SK-N-SH treated with all-trans-retinoic acid at 6 μM for 48 hours (cell line): ENCODE data around the gene GUCY1A2.

Experiments
- ATAC-seq: fragments of 200-7000 bp; cut with Tn5 transposase; 3 replicates; pipeline ENCODE4 v1.9.1; 2020; ENCODE audit warnings: mild to moderate bottlenecking, moderate library complexity
- ARNTL ChIP-seq: fragments of 450-650 bp; formaldehyde crosslinking; IDR thresholded peaks from 2 replicates; pipeline ENCODE4 v1.5.0; 2020; ENCODE audit warnings: low read depth, mild to moderate bottlenecking, moderate library complexity, borderline replicate concordance
- CREB5 ChIP-seq: fragments of 250-450 bp; sonication (Bioruptor Pico); IDR thresholded peaks from 2 replicates; pipeline ENCODE4 v1.5.1; 2020; ENCODE audit warnings: low read depth, mild to moderate bottlenecking, moderate library complexity
- CSDC2 ChIP-seq: fragments of 250-450 bp; sonication (Bioruptor Pico); IDR thresholded peaks from 2 replicates; pipeline ENCODE4 v1.5.0; 2020; ENCODE audit warnings: mild to moderate bottlenecking, moderate library complexity
- CSRNP3 ChIP-seq: fragments of 250-450 bp; sonication (Bioruptor Pico); IDR thresholded peaks from 2 replicates; pipeline ENCODE4 v1.5.1; 2021; ENCODE audit warnings: mild to moderate bottlenecking, moderate library complexity
- ESRRG ChIP-seq: fragments of 250-450 bp; sonication (Bioruptor Pico); IDR thresholded peaks from 2 replicates; pipeline ENCODE4 v1.6.1; 2021; ENCODE audit warnings: mild to moderate bottlenecking
- GLIS3 ChIP-seq: fragments of 250-450 bp; sonication (Bioruptor Pico); IDR thresholded peaks from 2 replicates; pipeline ENCODE4 v1.5.0; 2020; ENCODE audit warnings: mild to moderate bottlenecking, moderate library complexity
- ISL1 ChIP-seq: fragments of 250-450 bp; sonication (Bioruptor Pico); IDR thresholded peaks from 2 replicates; pipeline ENCODE4 v2.1.2; 2022; ENCODE audit warnings: mild to moderate bottlenecking, moderate library complexity
- OSR1 ChIP-seq: fragments of 250-450 bp; sonication (Bioruptor Pico); IDR thresholded peaks from 2 replicates; pipeline ENCODE4 v1.8.0; 2022; ENCODE audit warnings: moderate library complexity, mild to moderate bottlenecking, inconsistent platforms
- PATZ1 ChIP-seq: fragments of 250-450 bp; sonication (Bioruptor Pico); IDR thresholded peaks from 2 replicates; pipeline ENCODE4 v1.8.0; 2020; ENCODE audit warnings: mild to moderate bottlenecking, moderate library complexity, borderline replicate concordance
- POU6F1 ChIP-seq: fragments of 250-450 bp; sonication (Bioruptor Pico); IDR thresholded peaks from 2 replicates; pipeline ENCODE4 v1.8.0; 2021; ENCODE audit warnings: low read depth, mild to moderate bottlenecking, moderate library complexity, borderline replicate concordance
- RARB ChIP-seq: fragments of 250-450 bp; sonication (Bioruptor Pico); IDR thresholded peaks from 2 replicates; pipeline ENCODE4 v1.8.0; 2021; ENCODE audit warnings: mild to moderate bottlenecking, moderate library complexity
- SNAI2 ChIP-seq: fragments of 250-450 bp; sonication (Bioruptor Pico); IDR thresholded peaks from 2 replicates; pipeline ENCODE4 v1.5.0; 2020; ENCODE audit warnings: mild to moderate bottlenecking, moderate library complexity
- TCF4 ChIP-seq: fragments of 250-450 bp; sonication (Bioruptor Pico); IDR thresholded peaks from 2 replicates; pipeline ENCODE4 v1.8.0; 2021; ENCODE audit warnings: mild to moderate bottlenecking, moderate library complexity, borderline replicate concordance
- TSHZ2 ChIP-seq: fragments of 250-450 bp; sonication (Bioruptor Pico); IDR thresholded peaks from 2 replicates; pipeline ENCODE4 v1.5.0; 2020; ENCODE audit warnings: mild to moderate bottlenecking, moderate library complexity
- ZC3H10 ChIP-seq: fragments of 250-450 bp; sonication (Bioruptor Pico); IDR thresholded peaks from 2 replicates; pipeline ENCODE4 v1.5.1; 2021; ENCODE audit warnings: mild to moderate bottlenecking, moderate library complexity
- ZFP3 ChIP-seq: fragments of 250-450 bp; sonication (Bioruptor Pico); IDR thresholded peaks from 2 replicates; pipeline ENCODE4 v1.5.0; 2020; ENCODE audit warnings: mild to moderate bottlenecking, moderate library complexity
- ZFP30 ChIP-seq: fragments of 450-650 bp; formaldehyde crosslinking; IDR thresholded peaks from 2 replicates; pipeline ENCODE4 v1.5.0; 2022; ENCODE audit warnings: mild to moderate bottlenecking, moderate library complexity
- ZNF565 ChIP-seq: fragments of 450-650 bp; formaldehyde crosslinking; conservative IDR thresholded peaks from 2 replicates; pipeline ENCODE4 v1.5.0; 2020; ENCODE audit warnings: low read depth, mild to moderate bottlenecking, moderate library complexity
- ZNF70 ChIP-seq: fragments of 450-650 bp; formaldehyde crosslinking; IDR thresholded peaks from 2 replicates; pipeline ENCODE4 v1.5.0; 2020; ENCODE audit warnings: mild to moderate bottlenecking, moderate library complexity
- ZNF8 ChIP-seq: fragments of 450-650 bp; formaldehyde crosslinking; IDR thresholded peaks from 2 replicates; pipeline ENCODE4 v1.5.0; 2020; ENCODE audit warnings: mild to moderate bottlenecking, moderate library complexity

Gene GUCY1A2

GRCh38 chr11:106695506-106695905 lies 322.8 kb downstream of the GUCY1A2 start (continued):
- TF ChIP-seq POU6F1 (CRISPR knock-in tag), result no peak
- TF ChIP-seq SNAI2, result no peak
- no peak for TF ChIP-seq CREB5 (CRISPR knock-in tag)

GRCh38 chr11:106694501-106694900 lies 323.8 kb downstream of the GUCY1A2 start:
- TF ChIP-seq ZFP30 (CRISPR knock-in tag), result no peak
- TF ChIP-seq GLIS3 (CRISPR knock-in tag), result no peak
- no peak for TF ChIP-seq POU6F1 (CRISPR knock-in tag)
- no peak for TF ChIP-seq TCF4 (CRISPR knock-in tag)
- TF ChIP-seq RARB, result no peak
- no peak for TF ChIP-seq ZNF8 (CRISPR knock-in tag)
- TF ChIP-seq ESRRG, result no peak
- TF ChIP-seq ISL1 (CRISPR knock-in tag), result no peak
- no peak for TF ChIP-seq CSDC2 (CRISPR knock-in tag)
- no peak for TF ChIP-seq ARNTL
- TF ChIP-seq ZNF565 (CRISPR knock-in tag), result no peak
- TF ChIP-seq SNAI2, result no peak
- no peak for TF ChIP-seq PATZ1 (CRISPR knock-in tag)
- no peak for TF ChIP-seq CREB5 (CRISPR knock-in tag)
- no peak for TF ChIP-seq ZFP3 (CRISPR knock-in tag)
- TF ChIP-seq OSR1, result no peak
- no peak for TF ChIP-seq TSHZ2
- no peak for TF ChIP-seq ZC3H10
- no peak for ATAC-seq

- ATAC-seq, result no peak
- TF ChIP-seq ZNF70 (CRISPR knock-in tag), result no peak
- TF ChIP-seq PATZ1 (CRISPR knock-in tag), result no peak
- TF ChIP-seq ISL1 (CRISPR knock-in tag), result no peak
- TF ChIP-seq CSRNP3, result no peak
- TF ChIP-seq OSR1, result no peak
- TF ChIP-seq ZNF565 (CRISPR knock-in tag), result no peak
- no peak for TF ChIP-seq ZNF8 (CRISPR knock-in tag)
- no peak for TF ChIP-seq TCF4 (CRISPR knock-in tag)
These were observed 326.4 kb downstream of the GUCY1A2 start for GRCh38 chr11:106691807-106692365.
